Cortex of kidney (tissue), 1 donor: Measurements from ENCODE around the gene NUTM2B.
"Not testable (repeated sequence)": the region's sequence is repeated elsewhere in the genome, so short reads cannot be mapped to it uniquely, and the experiment has no call there.

Experiments used
- DNase-seq: peaks from one replicate; lab custom pipeline; 2025; lab: John Stamatoyannopoulos, UW

Gene NUTM2B

GRCh38 chr10:79702927-79703326 lies at the start of gene NUTM2B:
TSS of gene NUTM2B (plus strand) at chr10:79703227. CDS start at chr10:79703610, 383 bp downstream.
- DNase-seq, result not testable (repeated sequence)

- not testable (repeated sequence) for DNase-seq
Measured at GRCh38 chr10:79663287-79663686, 39.7 kb upstream of the NUTM2B start.

GRCh38 chr10:79664686-79665085 lies 38.3 kb upstream of the NUTM2B start:
- not testable (repeated sequence) for DNase-seq

GRCh38 chr10:79669248-79669788 lies 33.7 kb upstream of the NUTM2B start:
- DNase-seq, result not testable (repeated sequence)

GRCh38 chr10:79674878-79675277 lies 28.1 kb upstream of the NUTM2B start:
- DNase-seq, result not testable (repeated sequence)

GRCh38 chr10:79683026-79683883 lies 19.8 kb upstream of the NUTM2B start:
- not testable (repeated sequence) for DNase-seq

GRCh38 chr10:79683884-79684720 lies 18.9 kb upstream of the NUTM2B start:
- not testable (repeated sequence) for DNase-seq

GRCh38 chr10:79685044-79685685 lies 17.9 kb upstream of the NUTM2B start:
- not testable (repeated sequence) for DNase-seq

- not testable (repeated sequence) for DNase-seq
Measured at GRCh38 chr10:79686595-79686994, 16.4 kb upstream of the NUTM2B start.

- not testable (repeated sequence) for DNase-seq
Measured at GRCh38 chr10:79687406-79688150, 15.4 kb upstream of the NUTM2B start.

GRCh38 chr10:79688798-79689197 lies 14.2 kb upstream of the NUTM2B start:
- not testable (repeated sequence) for DNase-seq

- DNase-seq, result not testable (repeated sequence)
Measured at GRCh38 chr10:79696596-79696995, 6.4 kb upstream of the NUTM2B start.

GRCh38 chr10:79697141-79697540 lies 5.9 kb upstream of the NUTM2B start:
- DNase-seq, result not testable (repeated sequence)

GRCh38 chr10:79700381-79700944 lies 2.6 kb upstream of the NUTM2B start:
- not testable (repeated sequence) for DNase-seq

- not testable (repeated sequence) for DNase-seq
Measured at GRCh38 chr10:79707017-79707416, 4.0 kb downstream of the NUTM2B start.

- DNase-seq, result not testable (repeated sequence)
Measured at GRCh38 chr10:79714976-79715375, 11.9 kb downstream of the NUTM2B start.

- DNase-seq, result not testable (repeated sequence)
Measured at GRCh38 chr10:79716917-79717579, 14.0 kb downstream of the NUTM2B start.

- DNase-seq, result not testable (repeated sequence)
Measured at GRCh38 chr10:79720000-79720399, 17.0 kb downstream of the NUTM2B start.

- DNase-seq, result not testable (repeated sequence)
Measured at GRCh38 chr10:79726620-79727019, 23.6 kb downstream of the NUTM2B start.

- DNase-seq, result not testable (repeated sequence)
Measured at GRCh38 chr10:79744844-79745243, 41.8 kb downstream of the NUTM2B start.
